ENCODE data around the gene CORT. TPM values are rescaled to one million over a fixed set of nuclear protein-coding genes. Genes with fewer than 3 reads are reported as not detected.

The CORT gene
- total RNA-seq, 1 experiment from 2014 or later: not detected

- ChIA-PET POLR2A (interaction anchor here (0.7 kb wide), 1 partner anchor 24 kb away, joined by 4 read pairs; no protein-coding TSS in a partner anchor), CTCF (no interaction called here)
- Mint-ChIP-seq H3K27me3 (ENCODE audit: insufficient read depth, unreplicated experiment) (no peaks in the 10 kb centered on the region), H3K4me1 (ENCODE audit: low read depth, unreplicated experiment) (peaks cover 7% of the 10 kb centered on the region), H3K4me3 (ENCODE audit: unreplicated experiment) (no peak overlapping the region), H3K36me3 (ENCODE audit: insufficient read depth, unreplicated experiment) (peaks cover 48% of the 10 kb centered on the region), H3K27ac (ENCODE audit: unreplicated experiment) (no peak overlapping the region), H3K9me3 (ENCODE audit: unreplicated experiment) (no peaks in the 10 kb centered on the region)
- no peak overlapping the region for H3K4me3 ChIP-seq (ENCODE audit: low read depth, low read length)
- intact Hi-C loops (cut with micrococcal nuclease; ENCODE audit: unreplicated experiment): no loop called here
- H3K36me3 ChIP-seq (ENCODE audit: control insufficient read depth, insufficient read depth, low read length): peaks cover 2% of the 10 kb centered on the region; the same call in 1 of the 2 replicates
- no peak for DNase-seq
- H3K9me3 ChIP-seq: no peaks in the 10 kb centered on the region
- TF ChIP-seq CTCF (IDR thresholded peaks at IDR 0.05; ENCODE audit: insufficient read depth in 1 of 2, low read depth in 1 of 2, low read length in 1 of 2, severe bottlenecking in 1 of 2, unreplicated experiment in 1 of 2): no peak
- H3K27me3 ChIP-seq (replicated peaks; ENCODE audit: control insufficient read depth, insufficient read depth, low read length): no peaks in the 10 kb centered on the region
- BruUV-seq (replicated peaks): TSS peak; percentile 3
- H3K4me1 ChIP-seq: 0 out of 2 replicates have a peak, but pooled peaks cover 4% of the 10 kb centered on the region
These were observed 20.2 kb downstream of the CORT start for GRCh38 chr1:10470043-10470442.

- POLR2A ChIA-PET: interaction anchor here (0.5 kb wide), 1 partner anchor 34 kb away, joined by 5 read pairs; no protein-coding TSS in a partner anchor
- peak; percentile 26 to 39 for DNase-seq
These were observed 21.8 kb downstream of the CORT start for GRCh38 chr1:10471411-10472219.

More at GRCh38 chr1:10471411-10472219, 21.8 kb downstream of the CORT start:
- Histone ChIP-seq H3K4me3 (ENCODE audit: low read depth, low read length) (peak overlapping the region; percentile 58), H3K9me3 (no peaks in the 10 kb centered on the region), H3K36me3 (ENCODE audit: control insufficient read depth, insufficient read depth, low read length) (no peaks in the 10 kb centered on the region), H3K4me1 (0 out of 2 replicates have a peak, but pooled peaks cover 4% of the 10 kb centered on the region), H3K27me3 (replicated peaks; ENCODE audit: control insufficient read depth, insufficient read depth, low read length) (no peaks in the 10 kb centered on the region)
- H3K4me1 Mint-ChIP-seq (ENCODE audit: low read depth, unreplicated experiment): peaks cover 14% of the 10 kb centered on the region
- H3K36me3 Mint-ChIP-seq (ENCODE audit: insufficient read depth, unreplicated experiment): peaks cover 49% of the 10 kb centered on the region
- peak overlapping the region; percentile 95 for H3K27ac Mint-ChIP-seq (ENCODE audit: unreplicated experiment)
- H3K9me3 Mint-ChIP-seq (ENCODE audit: unreplicated experiment): no peaks in the 10 kb centered on the region
- no peak for TF ChIP-seq CTCF (IDR thresholded peaks at IDR 0.05; ENCODE audit: insufficient read depth in 1 of 2, low read depth in 1 of 2, low read length in 1 of 2, severe bottlenecking in 1 of 2, unreplicated experiment in 1 of 2)
- TSS peak; percentile 68 for BruUV-seq (replicated peaks)
- intact Hi-C loops (cut with micrococcal nuclease; ENCODE audit: unreplicated experiment): no loop called here
- H3K27me3 Mint-ChIP-seq (ENCODE audit: insufficient read depth, unreplicated experiment): no peaks in the 10 kb centered on the region
- CTCF ChIA-PET: no interaction called here
- H3K4me3 Mint-ChIP-seq (ENCODE audit: unreplicated experiment): peak overlapping the region; percentile 94
